Measurements from ENCODE around the gene VASP.
A peak's percentile ranks its signal among the peaks of the same experiment; 100 is the strongest.

VASP gene

GRCh38 chr19:45556835-45557234 lies 49.6 kb downstream of the VASP start:
- no peak for DNase-seq (ENCODE audit: low read depth)

DNA sequence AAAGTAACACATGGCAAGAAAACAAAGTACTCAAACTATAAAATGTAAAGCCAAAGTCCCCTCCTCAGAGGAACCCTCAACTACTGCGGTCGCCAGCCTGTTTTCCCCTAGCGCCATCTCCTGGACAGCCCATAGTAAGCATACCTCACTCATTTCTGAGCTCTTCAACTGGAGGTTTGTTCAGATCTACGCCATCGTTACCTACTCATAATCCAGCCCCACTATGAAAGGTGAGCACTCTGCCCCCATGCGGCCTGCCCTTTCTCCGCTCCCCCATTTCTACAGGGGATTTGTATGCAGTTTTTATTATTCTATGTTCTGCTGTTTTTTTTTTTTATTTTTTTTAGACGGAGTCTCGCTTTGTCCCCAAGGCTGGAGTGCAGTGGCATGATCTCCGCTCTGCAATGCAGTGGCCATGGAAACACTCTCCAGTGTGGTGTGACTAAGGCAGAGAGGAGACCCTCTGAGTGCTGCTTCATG lies 51.2 kb downstream of the VASP start:
- peak; percentile 49 for DNase-seq (ENCODE audit: low read depth)

DNA sequence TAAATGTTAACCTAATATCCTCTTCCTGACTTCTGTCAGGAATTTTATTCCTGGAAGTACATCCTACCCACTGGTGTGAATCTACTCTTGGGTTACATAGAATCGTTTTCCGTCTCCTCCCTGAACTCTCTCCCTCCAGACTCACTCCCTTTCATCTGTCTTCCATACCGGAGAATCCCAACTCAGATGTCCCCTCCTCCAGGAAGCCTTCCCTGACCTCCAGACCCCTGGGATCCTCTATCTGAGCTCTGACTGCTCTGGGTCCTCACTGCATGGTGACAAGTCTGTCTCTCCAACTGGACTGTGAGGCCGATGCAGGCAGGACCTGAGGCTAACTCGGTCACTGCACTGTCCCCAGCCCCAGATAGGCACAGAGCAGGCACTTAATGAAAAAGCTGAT lies 52.8 kb downstream of the VASP start:
- no peak for DNase-seq (ENCODE audit: low read depth)

GRCh38 chr19:45560686-45561085 lies 53.4 kb downstream of the VASP start:
- no peak for DNase-seq (ENCODE audit: low read depth)

GRCh38 chr19:45564131-45564780 lies 57.0 kb downstream of the VASP start:
- DNase-seq (ENCODE audit: low read depth): no peak

- no peak for DNase-seq (ENCODE audit: low read depth)
These were observed 60.3 kb downstream of the VASP start for GRCh38 chr19:45567609-45568008.

- no peak for DNase-seq (ENCODE audit: low read depth)
These were observed 61.5 kb downstream of the VASP start for GRCh38 chr19:45568732-45569131.

DNA sequence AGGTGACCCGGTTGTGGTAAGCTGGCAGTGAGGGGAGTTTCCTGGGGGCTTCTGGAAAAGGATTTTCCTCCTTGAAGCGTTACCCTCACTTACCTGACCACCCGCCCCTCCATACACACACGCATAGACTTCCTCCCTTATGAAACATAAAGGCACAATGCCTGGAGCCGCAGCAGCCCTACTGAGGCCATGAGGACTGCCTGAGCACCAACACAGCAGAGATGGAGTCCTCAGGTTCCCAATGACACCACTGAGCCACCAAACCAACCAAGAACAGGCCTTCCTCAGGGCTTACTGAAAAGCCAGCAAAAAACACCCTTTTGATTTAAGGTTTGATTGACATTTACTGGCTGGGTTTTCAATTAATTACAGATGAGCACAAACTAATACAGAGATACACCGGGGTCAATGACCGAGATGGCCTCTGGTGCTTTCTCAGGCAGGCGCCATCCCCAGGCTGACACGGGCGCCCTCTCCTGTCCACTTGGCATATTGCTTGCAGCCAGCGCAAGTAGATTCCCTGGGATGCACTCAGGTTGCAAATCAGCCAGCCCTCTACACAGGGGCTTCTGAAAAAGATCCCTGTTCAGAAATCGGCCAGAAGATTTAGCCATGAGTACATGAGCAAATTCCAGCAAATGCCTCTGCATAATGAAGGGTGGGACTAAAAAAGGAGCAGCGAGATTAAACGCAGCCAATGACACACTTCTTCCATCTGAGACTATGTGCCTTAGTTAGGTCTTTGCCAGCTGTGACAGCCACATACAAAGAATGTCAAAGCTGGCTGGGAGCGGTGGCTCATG lies 62.5 kb downstream of the VASP start:
- DNase-seq (ENCODE audit: low read depth): peak; percentile 33

DNA sequence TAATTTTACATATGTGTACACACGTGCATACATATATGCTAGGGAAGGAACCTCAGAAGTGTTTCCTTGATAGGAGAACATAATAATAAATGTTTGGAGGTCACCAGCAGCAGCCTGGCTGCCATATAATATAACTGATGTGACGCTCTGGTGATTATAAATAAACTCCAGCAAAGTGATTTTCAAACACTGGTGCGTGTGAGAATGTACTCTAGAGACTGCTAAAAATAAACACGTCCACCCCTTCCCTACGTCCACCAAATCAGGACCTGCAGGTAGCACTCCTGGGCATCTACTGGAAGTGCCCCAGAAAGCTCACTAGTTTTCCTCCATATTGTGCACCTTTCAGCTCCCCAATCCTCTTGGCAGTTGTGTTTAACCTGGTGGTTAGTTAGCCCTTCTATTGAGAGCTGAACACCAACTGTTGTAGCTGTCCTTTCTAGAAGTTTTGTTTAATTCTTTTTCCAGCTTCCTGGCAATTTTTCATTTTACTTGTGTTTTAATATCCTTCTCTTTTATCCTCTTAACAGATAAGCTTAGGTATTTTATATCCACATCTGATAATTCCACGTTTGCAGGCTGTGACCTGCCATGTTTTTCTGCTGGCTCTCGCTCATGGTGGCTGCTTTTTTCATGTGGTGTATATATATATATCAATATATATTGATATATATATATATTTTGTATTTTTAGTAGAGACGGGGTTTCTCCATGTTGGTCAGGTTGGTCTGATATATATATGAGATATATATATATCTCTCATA lies 64.4 kb downstream of the VASP start:
- no peak for DNase-seq (ENCODE audit: low read depth)

- DNase-seq (ENCODE audit: low read depth): no peak
These were observed 67.2 kb downstream of the VASP start for GRCh38 chr19:45574526-45574925.

DNA sequence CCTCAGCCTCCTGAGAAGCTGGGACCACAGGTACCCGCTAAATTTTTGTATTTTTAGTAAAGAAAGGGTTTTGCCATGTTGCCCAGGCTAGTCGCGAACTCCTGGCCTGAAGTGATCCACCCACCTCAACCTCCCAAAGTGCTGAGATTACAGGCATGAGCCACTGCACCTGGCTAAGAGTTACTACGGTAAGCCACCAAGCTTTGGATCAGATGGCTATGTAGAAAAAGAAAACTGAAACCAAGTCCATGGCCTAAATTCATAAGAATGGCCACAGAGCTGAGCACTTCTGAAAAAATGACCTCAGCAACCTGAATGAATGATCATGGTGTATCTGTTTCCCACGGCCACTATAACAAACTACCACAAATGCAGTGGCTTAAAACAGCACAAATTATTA lies 67.9 kb downstream of the VASP start:
- DNase-seq (ENCODE audit: low read depth): no peak

Data from activated T-cell treated with anti-CD3 and anti-CD28 coated beads for 24 hours (primary cell).